ENCODE data around the gene KLK2.
"Not testable (repeated sequence)": the region's sequence is repeated elsewhere in the genome, so short reads cannot be mapped to it uniquely, and the experiment has no call there.

Gene KLK2

GRCh38 chr19:50894478-50895356, 21.5 kb downstream of the KLK2 start:
- TF ChIP-seq CTCF (IDR thresholded peaks at IDR 0.05; ENCODE audit: low read depth, low read length), result no peak

GRCh38 chr19:50896089-50896590, 22.9 kb downstream of the KLK2 start:
- H3K4me3 ChIP-seq (ENCODE audit: low read depth, low read length), result not testable (repeated sequence)

More at GRCh38 chr19:50894478-50895356, 21.5 kb downstream of the KLK2 start:
- no peak overlapping the region for H3K4me3 ChIP-seq (ENCODE audit: low read depth, low read length)

GRCh38 chr19:50896591-50897190, 23.5 kb downstream of the KLK2 start:
- TF ChIP-seq CTCF (IDR thresholded peaks at IDR 0.05; ENCODE audit: low read depth, low read length), result no peak
- no peak overlapping the region for H3K4me3 ChIP-seq (ENCODE audit: low read depth, low read length)

- no peak overlapping the region for H3K4me3 ChIP-seq (ENCODE audit: low read depth, low read length)
- no peak for TF ChIP-seq CTCF (IDR thresholded peaks at IDR 0.05; ENCODE audit: low read depth, low read length)
Measured at GRCh38 chr19:50897191-50897607, 24.0 kb downstream of the KLK2 start.

- H3K4me3 ChIP-seq (ENCODE audit: low read depth, low read length), result no peak overlapping the region
- TF ChIP-seq CTCF (IDR thresholded peaks at IDR 0.05; ENCODE audit: low read depth, low read length), result no peak
Measured at GRCh38 chr19:50897612-50898011, 24.4 kb downstream of the KLK2 start.

GRCh38 chr19:50898018-50898417, 24.8 kb downstream of the KLK2 start:
- TF ChIP-seq CTCF (IDR thresholded peaks at IDR 0.05; ENCODE audit: low read depth, low read length), result no peak

GRCh38 chr19:50899569-50899968, 26.3 kb downstream of the KLK2 start:
- no peak for TF ChIP-seq CTCF (IDR thresholded peaks at IDR 0.05; ENCODE audit: low read depth, low read length)

More at GRCh38 chr19:50898018-50898417, 24.8 kb downstream of the KLK2 start:
- no peak overlapping the region for H3K4me3 ChIP-seq (ENCODE audit: low read depth, low read length)

More at GRCh38 chr19:50899569-50899968, 26.3 kb downstream of the KLK2 start:
- H3K4me3 ChIP-seq (ENCODE audit: low read depth, low read length), result no peak overlapping the region

All from WI38 (cell line).